CD8-positive, alpha-beta memory T cell (primary cell): ENCODE measurements around the gene DTX1. TPM values are rescaled to one million over a fixed set of nuclear protein-coding genes. Genes with fewer than 3 reads are reported as not detected.

Source experiments
- CTCF ChIA-PET: fragments of 350-600 bp; sonication (Branson Sonifier 250); formaldehyde crosslinking; loops from one replicate; lab custom pipeline; 2021; ENCODE audit warnings: antibody characterized with exemption; lab: Charles Lee
- POLR2A ChIA-PET: fragments of 350-600 bp; sonication (Branson Sonifier 250); formaldehyde crosslinking; loops from one replicate; lab custom pipeline; 2021; ENCODE audit warnings: antibody characterized with exemption; lab: Charles Lee
- DNase-seq, 5 donors: peaks; one replicate each; pipeline versions ENCODE4 v3.0.0 to v3.0.0-alpha.2; 2020 to 2022; ENCODE audit warnings: mixed read lengths in 1 of 5
- H3K27ac ChIP-seq: one replicate; pipeline ENCODE4 v1.7.0; 2013; ENCODE audit warnings: low read depth, mild to moderate bottlenecking, low read length, moderate library complexity
- H3K27me3 ChIP-seq: 2 replicates; pipeline ENCODE4 v1.7.0; 2013; ENCODE audit warnings: low read length, mild to moderate bottlenecking; ENCODE audit not compliant: insufficient read depth, poor library complexity, severe bottlenecking
- H3K36me3 ChIP-seq: 2 replicates; pipeline ENCODE4 v1.7.0; 2013; ENCODE audit warnings: mild to moderate bottlenecking, low read length, moderate library complexity; ENCODE audit not compliant: insufficient read depth
- H3K4me1 ChIP-seq: 2 replicates; pipeline ENCODE4 v1.7.0; 2013; ENCODE audit warnings: mild to moderate bottlenecking, low read length, moderate library complexity; ENCODE audit not compliant: insufficient read depth
- H3K4me3 ChIP-seq: 2 replicates; pipeline ENCODE4 v1.7.0; 2013; ENCODE audit warnings: mild to moderate bottlenecking, low read length
- H3K9me3 ChIP-seq: 2 replicates; pipeline ENCODE4 v1.7.0; 2013; ENCODE audit warnings: mild to moderate bottlenecking, low read length
- H3K27ac Mint-ChIP-seq, 8 donors: one replicate each; pipeline ENCODE4 v1.8.0; 2020 to 2021; ENCODE audit warnings: mixed read lengths in 8 of 8, mild to moderate bottlenecking in 6 of 8, inconsistent platforms in 3 of 8, moderate library complexity in 3 of 8
- H3K27me3 Mint-ChIP-seq, 2 donors: one replicate each; pipeline ENCODE4 v1.8.0; 2020 to 2021; ENCODE audit warnings: mixed read lengths in 2 of 2, mild to moderate bottlenecking in 1 of 2, moderate library complexity in 1 of 2
- H3K36me3 Mint-ChIP-seq, 3 donors: one replicate each; pipeline ENCODE4 v1.8.0; 2020 to 2021; ENCODE audit warnings: mixed read lengths in 3 of 3, inconsistent platforms in 1 of 3, mild to moderate bottlenecking in 1 of 3
- H3K4me1 Mint-ChIP-seq, 3 donors: one replicate each; pipeline ENCODE4 v1.8.0; 2020 to 2021; ENCODE audit warnings: mixed read lengths in 3 of 3, inconsistent platforms in 1 of 3, mild to moderate bottlenecking in 1 of 3
- H3K4me3 Mint-ChIP-seq, 7 donors: one replicate each; pipeline ENCODE4 v1.8.0; 2020 to 2021; ENCODE audit warnings: mixed read lengths in 7 of 7, mild to moderate bottlenecking in 6 of 7, moderate library complexity in 4 of 7, inconsistent platforms in 2 of 7
- H3K9me3 Mint-ChIP-seq, 5 donors: one replicate each; pipeline ENCODE4 v1.8.0; 2020 to 2022; ENCODE audit warnings: mixed read lengths in 5 of 5, mild to moderate bottlenecking in 3 of 5, moderate library complexity in 2 of 5, inconsistent platforms in 1 of 5
- polyA plus RNA-seq: library from polyadenylated mRNA; unstranded; fragments of 300-500 nt; fragmentation: Illumina TruSeq; gene quantifications from one replicate; pipeline ENCODE4 v1.2.3, GENCODE V29; 2021
- total RNA-seq, 2 experiments: library from RNA; stranded (reverse); gene quantifications; one replicate each; pipeline ENCODE4 v1.2.3, GENCODE V29; 2021

The DTX1 gene
- total and polyA plus RNA-seq, 3 experiments from 2014 or later, result 0.98 to 2.2 (median 2.0) TPM

DNA sequence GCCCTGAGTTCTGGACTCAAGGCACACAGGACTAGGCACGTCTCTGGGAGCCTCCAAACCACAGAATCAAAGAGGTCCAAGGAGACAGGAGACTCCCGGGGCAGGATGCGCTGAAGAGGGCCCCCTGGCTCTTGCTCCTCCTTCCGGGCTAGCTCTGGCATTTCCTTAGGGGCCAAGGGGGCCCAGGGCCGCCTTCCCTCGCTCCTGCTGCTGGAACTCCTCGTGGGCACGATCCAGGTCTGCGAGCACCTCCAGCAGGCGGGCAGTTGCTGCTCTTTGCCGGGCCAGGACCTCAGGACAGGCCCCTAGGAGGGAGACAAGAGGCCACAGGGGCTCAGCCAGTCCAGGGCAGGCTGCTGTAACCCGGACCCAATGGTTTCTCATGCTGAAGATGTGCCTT, 43.2 kb downstream of the DTX1 start:
- peaks cover 0 to 2% of the 10 kb centered on the region in 2 donors for H3K27me3 Mint-ChIP-seq

DNA sequence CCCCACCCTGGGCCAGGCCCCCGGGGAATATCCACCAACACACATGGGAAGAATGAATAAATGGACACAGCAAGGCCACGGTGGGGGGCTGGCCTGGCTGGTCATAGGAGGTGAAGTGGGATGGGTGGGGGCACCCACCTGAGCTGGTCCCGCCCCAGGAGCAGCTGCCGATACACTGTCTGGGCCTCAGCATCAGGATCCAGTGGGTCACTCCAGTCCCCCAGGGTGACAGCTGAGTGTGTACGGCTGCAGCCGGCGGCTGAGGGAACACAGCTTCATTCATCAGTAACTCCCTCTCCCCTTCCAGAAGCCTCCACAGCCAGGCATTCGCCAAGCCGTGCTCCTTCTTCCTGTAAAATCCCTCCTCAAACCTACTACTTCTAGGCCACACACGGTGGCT, 45.2 kb downstream of the DTX1 start:
- H3K36me3 Mint-ChIP-seq, result no peaks in the 10 kb centered on the region
- Histone ChIP-seq H3K9me3 (no peaks in the 10 kb centered on the region), H3K27me3 (no peaks in the 10 kb centered on the region), H3K4me1 (peaks cover 14% of the 10 kb centered on the region), H3K4me3 (no peak overlapping the region), H3K27ac (no peak overlapping the region), H3K36me3 (no peaks in the 10 kb centered on the region)
- ChIA-PET POLR2A (no interaction called here), CTCF (interaction anchor here (0.7 to 5.1 kb wide), 5 partner anchors 9 to 56 kb away, joined by 3 to 35 read pairs (median 3); no protein-coding TSS in a partner anchor)
- peak in 1 of 5 donors; percentile 26 for DNase-seq
- peaks cover 11 to 22% (median 12%) of the 10 kb centered on the region in 3 donors for H3K4me1 Mint-ChIP-seq
- no peak overlapping the region for H3K4me3 Mint-ChIP-seq
- no peaks in the 10 kb centered on the region for H3K9me3 Mint-ChIP-seq
- peak overlapping the region in 1 of 8 donors; percentile 58 for H3K27ac Mint-ChIP-seq
- H3K27me3 Mint-ChIP-seq, result peaks cover 0 to 5% of the 10 kb centered on the region in 2 donors

More for the DNA sequence above, 43.2 kb downstream of the DTX1 start:
- DNase-seq, result peak in 1 of 5 donors; percentile 28
- ChIA-PET CTCF (interaction anchor here (1.3 to 5.1 kb wide), 4 partner anchors 10 to 68 kb away, joined by 3 to 35 read pairs (median 4); no protein-coding TSS in a partner anchor), POLR2A (no interaction called here)
- no peaks in the 10 kb centered on the region for H3K27me3 ChIP-seq
- Mint-ChIP-seq H3K4me1 (peaks cover 19 to 25% (median 19%) of the 10 kb centered on the region in 3 donors), H3K36me3 (peaks cover 0 to 1% (median 0%) of the 10 kb centered on the region in 3 donors), H3K4me3 (no peak overlapping the region), H3K27ac (peak overlapping the region in 2 of 8 donors; percentile 51 to 61), H3K9me3 (no peaks in the 10 kb centered on the region)
- H3K4me1 ChIP-seq, result peaks cover 14% of the 10 kb centered on the region
- no peak overlapping the region for H3K4me3 ChIP-seq
- H3K36me3 ChIP-seq, result no peaks in the 10 kb centered on the region
- no peak overlapping the region for H3K27ac ChIP-seq
- no peaks in the 10 kb centered on the region for H3K9me3 ChIP-seq

- Mint-ChIP-seq H3K36me3 (no peaks in the 10 kb centered on the region), H3K27ac (peak overlapping the region in 3 of 8 donors; percentile 33 to 69 (median 66)), H3K9me3 (no peaks in the 10 kb centered on the region), H3K4me3 (no peak overlapping the region), H3K4me1 (peaks cover 11 to 22% (median 12%) of the 10 kb centered on the region in 3 donors), H3K27me3 (peaks cover 0 to 5% of the 10 kb centered on the region in 2 donors)
- no peaks in the 10 kb centered on the region for H3K36me3 ChIP-seq
- ChIA-PET CTCF (interaction anchor here (5.1 kb wide), 1 partner anchor 53 kb away, joined by 35 read pairs; no protein-coding TSS in a partner anchor), POLR2A (no interaction called here)
- H3K27ac ChIP-seq, result no peak overlapping the region
- H3K4me3 ChIP-seq, result no peak overlapping the region
- no peak for DNase-seq
- peaks cover 13% of the 10 kb centered on the region for H3K4me1 ChIP-seq
- H3K9me3 ChIP-seq, result no peaks in the 10 kb centered on the region
- H3K27me3 ChIP-seq, result no peaks in the 10 kb centered on the region
These were observed 46.3 kb downstream of the DTX1 start for GRCh38 chr12:113102811-113103210.

GRCh38 chr12:113103756-113104450, 47.4 kb downstream of the DTX1 start:
- no peak overlapping the region for H3K27ac ChIP-seq
- peak; percentile 36 to 75 (median 56) for DNase-seq
- H3K36me3 Mint-ChIP-seq, result no peaks in the 10 kb centered on the region
- no peaks in the 10 kb centered on the region for H3K9me3 Mint-ChIP-seq
- POLR2A ChIA-PET, result no interaction called here
- H3K27me3 Mint-ChIP-seq, result peaks cover 0 to 3% of the 10 kb centered on the region in 2 donors
- peak overlapping the region; percentile 47 for H3K4me3 ChIP-seq
- peaks cover 4% of the 10 kb centered on the region for H3K4me1 ChIP-seq
- H3K27me3 ChIP-seq, result no peaks in the 10 kb centered on the region
- no peaks in the 10 kb centered on the region for H3K9me3 ChIP-seq
- H3K36me3 ChIP-seq, result no peaks in the 10 kb centered on the region
- peak overlapping the region; percentile 72 to 88 (median 80) for H3K4me3 Mint-ChIP-seq
- H3K27ac Mint-ChIP-seq, result peak overlapping the region in 6 of 8 donors; percentile 38 to 83 (median 72)
- H3K4me1 Mint-ChIP-seq, result peaks cover 5 to 16% (median 8%) of the 10 kb centered on the region in 3 donors
- CTCF ChIA-PET, result interaction anchor here (1.0 to 1.3 kb wide), 3 partner anchors 12 to 49 kb away, joined by 4 read pairs; no protein-coding TSS in a partner anchor

- H3K27ac ChIP-seq, result no peak overlapping the region
- H3K9me3 ChIP-seq, result no peaks in the 10 kb centered on the region
- peak overlapping the region in 5 of 8 donors; percentile 9 to 42 (median 36) for H3K27ac Mint-ChIP-seq
- H3K4me1 Mint-ChIP-seq, result peaks cover 15 to 26% (median 16%) of the 10 kb centered on the region in 3 donors
- no peaks in the 10 kb centered on the region for H3K36me3 Mint-ChIP-seq
- H3K4me3 Mint-ChIP-seq, result peak overlapping the region in 6 of 7 donors; percentile 20 to 56 (median 41)
- no peaks in the 10 kb centered on the region for H3K36me3 ChIP-seq
- no peaks in the 10 kb centered on the region for H3K9me3 Mint-ChIP-seq
- H3K4me3 ChIP-seq, result no peak overlapping the region
- no peak for DNase-seq
- ChIA-PET POLR2A (no interaction called here), CTCF (no interaction called here)
- peaks cover 7% of the 10 kb centered on the region for H3K4me1 ChIP-seq
- H3K27me3 Mint-ChIP-seq, result peaks cover 0 to 3% of the 10 kb centered on the region in 2 donors
- no peaks in the 10 kb centered on the region for H3K27me3 ChIP-seq
These were observed 48.5 kb downstream of the DTX1 start for GRCh38 chr12:113104953-113105510.

DNA sequence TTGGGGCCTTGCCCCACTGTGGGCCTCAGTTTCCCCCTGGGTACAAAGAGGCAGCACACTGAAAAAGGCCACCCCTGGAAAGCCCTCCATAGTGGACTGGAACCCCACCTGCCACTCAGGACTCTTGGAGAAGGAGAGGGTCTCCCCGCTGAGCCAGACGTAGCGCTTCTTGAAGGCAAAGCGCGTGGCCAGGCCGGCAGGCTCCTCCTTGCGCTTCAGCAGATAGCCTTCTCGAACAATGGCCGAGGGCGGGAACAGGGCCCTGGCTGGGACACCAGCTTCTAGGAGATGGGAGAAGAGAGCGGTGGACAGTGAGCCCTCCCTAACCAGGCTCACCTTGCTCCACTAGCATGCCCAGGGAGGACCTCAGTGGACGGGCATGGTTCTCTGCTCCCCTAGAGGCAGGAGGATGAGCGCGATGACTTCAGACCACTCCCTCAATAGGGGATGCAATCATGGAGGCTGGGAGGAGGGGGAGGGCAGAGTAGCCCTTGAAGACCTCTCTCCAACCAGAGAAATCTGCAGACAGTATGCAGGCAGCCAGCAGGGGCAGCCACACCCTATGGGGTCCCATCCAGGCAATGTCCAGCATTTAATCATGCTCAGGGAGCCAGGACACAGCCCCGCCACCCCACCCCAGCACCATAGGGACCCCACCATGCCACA, 49.2 kb downstream of the DTX1 start:
- no peaks in the 10 kb centered on the region for H3K27me3 ChIP-seq
- ChIA-PET POLR2A (no interaction called here), CTCF (interaction anchor here (1.1 to 1.8 kb wide), 2 partner anchors 8 to 58 kb away, joined by 3 to 6 read pairs; no protein-coding TSS in a partner anchor)
- H3K4me3 ChIP-seq, result no peak overlapping the region
- no peaks in the 10 kb centered on the region for H3K36me3 ChIP-seq
- no peak overlapping the region for H3K27ac ChIP-seq
- Mint-ChIP-seq H3K4me3 (no peak overlapping the region), H3K27ac (peak overlapping the region in 3 of 8 donors; percentile 38 to 60 (median 43)), H3K36me3 (no peaks in the 10 kb centered on the region), H3K4me1 (peaks cover 20 to 32% (median 20%) of the 10 kb centered on the region in 3 donors), H3K9me3 (no peaks in the 10 kb centered on the region), H3K27me3 (peaks cover 0 to 3% of the 10 kb centered on the region in 2 donors)
- DNase-seq, result no peak
- H3K9me3 ChIP-seq, result no peaks in the 10 kb centered on the region
- peaks cover 10% of the 10 kb centered on the region for H3K4me1 ChIP-seq

DNA sequence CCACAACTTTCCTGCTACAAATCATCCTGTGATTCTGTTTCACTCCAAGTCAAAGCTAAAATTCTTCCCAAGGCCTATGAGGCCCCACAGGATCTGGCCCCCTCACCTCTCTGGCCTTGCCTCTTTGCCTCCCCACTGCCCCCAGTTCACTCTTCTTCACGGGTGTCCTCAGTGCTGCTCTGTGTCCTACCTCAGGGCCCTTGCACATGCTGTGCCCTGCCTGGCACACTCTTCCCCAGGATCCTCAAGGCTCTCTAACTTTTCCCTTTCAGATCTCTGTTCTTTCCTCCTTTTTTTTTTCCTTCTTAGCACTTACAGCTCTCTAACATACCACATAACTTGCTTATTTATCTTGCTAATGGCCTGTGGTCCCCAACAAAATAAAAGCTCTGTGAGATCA, 49.8 kb downstream of the DTX1 start:
- DNase-seq, result no peak
- ChIA-PET CTCF (interaction anchor here (1.1 to 1.8 kb wide), 2 partner anchors 8 to 58 kb away, joined by 3 to 6 read pairs; no protein-coding TSS in a partner anchor), POLR2A (no interaction called here)
- Mint-ChIP-seq H3K27me3 (peaks cover 0 to 3% of the 10 kb centered on the region in 2 donors), H3K4me1 (peaks cover 20 to 35% (median 23%) of the 10 kb centered on the region in 3 donors), H3K4me3 (peak overlapping the region in 2 of 7 donors; percentile 39 to 57), H3K9me3 (no peaks in the 10 kb centered on the region), H3K27ac (peak overlapping the region in 5 of 8 donors; percentile 24 to 84 (median 38)), H3K36me3 (no peaks in the 10 kb centered on the region)
- H3K27ac ChIP-seq, result no peak overlapping the region
- peaks cover 10% of the 10 kb centered on the region for H3K4me1 ChIP-seq
- no peaks in the 10 kb centered on the region for H3K36me3 ChIP-seq
- H3K27me3 ChIP-seq, result no peaks in the 10 kb centered on the region
- no peak overlapping the region for H3K4me3 ChIP-seq
- no peaks in the 10 kb centered on the region for H3K9me3 ChIP-seq
